Liver (tissue), 3 donors: ENCODE measurements around the gene DNAL1.

Experiments used
- CTCF ChIP-seq: fragments of 150-350 bp; IDR thresholded peaks from 2 replicates; pipeline ENCODE4 v1.5.1; 2017; ENCODE audit warnings: improper control_type of control experiment, low read depth, low read length; ENCODE audit not compliant: missing input control
- HNF4A ChIP-seq, 2 donors: conservative IDR thresholded peaks; 2 replicates each; pipeline ENCODE4 v1.6.1; 2016; ENCODE audit warnings: antibody characterized with exemption in 2 of 2, mild to moderate bottlenecking in 2 of 2
- REST ChIP-seq: IDR thresholded peaks from 2 replicates; pipeline ENCODE4 v1.6.1; 2016; ENCODE audit warnings: antibody characterized with exemption, mild to moderate bottlenecking
- SP1 ChIP-seq: IDR thresholded peaks from 2 replicates; pipeline ENCODE4 v1.6.1; 2018; ENCODE audit warnings: antibody characterized with exemption, mild to moderate bottlenecking
- TF ChIP-seq, protein P1 (sequence below): IDR thresholded peaks from 2 replicates; pipeline ENCODE4 v1.6.1; 2016; ENCODE audit warnings: antibody characterized with exemption
- donor health status: healthy.
- donor health status: healthy.

- TF ChIP-seq CTCF: no peak
- TF ChIP-seq HNF4A (conservative IDR thresholded peaks at IDR 0.05): no peak
- TF ChIP-seq SP1: no peak
- TF ChIP-seq REST: no peak
- TF ChIP-seq, protein P1, sequence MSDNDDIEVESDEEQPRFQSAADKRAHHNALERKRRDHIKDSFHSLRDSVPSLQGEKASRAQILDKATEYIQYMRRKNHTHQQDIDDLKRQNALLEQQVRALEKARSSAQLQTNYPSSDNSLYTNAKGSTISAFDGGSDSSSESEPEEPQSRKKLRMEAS: no peak
These were observed 86.3 kb downstream of the DNAL1 start for GRCh38 chr14:73731111-73731510.
